Measurements from ENCODE around the gene ROM1. TPM values are rescaled to one million over a fixed set of nuclear protein-coding genes. Genes with fewer than 3 reads are reported as not detected.

The ROM1 gene
- total and polyA plus RNA-seq, 2 experiments from 2014 or later, result 0.24 to 0.65 TPM

DNA sequence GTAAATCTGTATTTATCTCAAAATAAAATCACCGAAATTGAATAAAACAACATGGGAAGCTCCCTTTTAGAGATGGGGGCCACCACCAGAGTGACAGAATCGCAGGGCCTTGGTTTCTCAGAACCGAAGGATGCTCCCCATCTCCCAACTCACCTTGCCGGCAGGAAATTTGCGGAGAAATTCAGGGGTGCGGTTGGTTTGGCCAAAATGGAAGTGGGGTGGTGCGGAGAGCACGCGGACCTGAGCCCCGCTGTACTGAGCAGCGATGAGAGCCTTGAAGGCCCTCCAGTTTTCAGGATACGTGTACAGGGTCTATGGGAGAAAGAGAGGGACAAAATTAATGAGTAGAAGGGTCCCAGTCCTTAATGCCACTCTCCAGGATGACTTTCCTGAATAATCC is 40.6 kb upstream of the ROM1 start (continued):
- TF ChIP-seq, protein P1, sequence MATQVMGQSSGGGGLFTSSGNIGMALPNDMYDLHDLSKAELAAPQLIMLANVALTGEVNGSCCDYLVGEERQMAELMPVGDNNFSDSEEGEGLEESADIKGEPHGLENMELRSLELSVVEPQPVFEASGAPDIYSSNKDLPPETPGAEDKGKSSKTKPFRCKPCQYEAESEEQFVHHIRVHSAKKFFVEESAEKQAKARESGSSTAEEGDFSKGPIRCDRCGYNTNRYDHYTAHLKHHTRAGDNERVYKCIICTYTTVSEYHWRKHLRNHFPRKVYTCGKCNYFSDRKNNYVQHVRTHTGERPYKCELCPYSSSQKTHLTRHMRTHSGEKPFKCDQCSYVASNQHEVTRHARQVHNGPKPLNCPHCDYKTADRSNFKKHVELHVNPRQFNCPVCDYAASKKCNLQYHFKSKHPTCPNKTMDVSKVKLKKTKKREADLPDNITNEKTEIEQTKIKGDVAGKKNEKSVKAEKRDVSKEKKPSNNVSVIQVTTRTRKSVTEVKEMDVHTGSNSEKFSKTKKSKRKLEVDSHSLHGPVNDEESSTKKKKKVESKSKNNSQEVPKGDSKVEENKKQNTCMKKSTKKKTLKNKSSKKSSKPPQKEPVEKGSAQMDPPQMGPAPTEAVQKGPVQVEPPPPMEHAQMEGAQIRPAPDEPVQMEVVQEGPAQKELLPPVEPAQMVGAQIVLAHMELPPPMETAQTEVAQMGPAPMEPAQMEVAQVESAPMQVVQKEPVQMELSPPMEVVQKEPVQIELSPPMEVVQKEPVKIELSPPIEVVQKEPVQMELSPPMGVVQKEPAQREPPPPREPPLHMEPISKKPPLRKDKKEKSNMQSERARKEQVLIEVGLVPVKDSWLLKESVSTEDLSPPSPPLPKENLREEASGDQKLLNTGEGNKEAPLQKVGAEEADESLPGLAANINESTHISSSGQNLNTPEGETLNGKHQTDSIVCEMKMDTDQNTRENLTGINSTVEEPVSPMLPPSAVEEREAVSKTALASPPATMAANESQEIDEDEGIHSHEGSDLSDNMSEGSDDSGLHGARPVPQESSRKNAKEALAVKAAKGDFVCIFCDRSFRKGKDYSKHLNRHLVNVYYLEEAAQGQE (IDR thresholded peaks at IDR 0.05; ENCODE audit: unreplicated experiment), result no peak
- TF ChIP-seq JUNB (IDR thresholded peaks at IDR 0.05; ENCODE audit: unreplicated experiment), result no peak
- TF ChIP-seq CREB1 (CRISPR knock-in tag; IDR thresholded peaks at IDR 0.05; ENCODE audit: low read depth), result no peak
- TF ChIP-seq EZH2phosphoT487 (IDR thresholded peaks at IDR 0.05; ENCODE audit: unreplicated experiment), result no peak
- TF ChIP-seq NANOG (IDR thresholded peaks at IDR 0.05; ENCODE audit: borderline replicate concordance), result no peak
- TF ChIP-seq ZNF331 (CRISPR knock-in tag; IDR thresholded peaks at IDR 0.05; ENCODE audit: low read depth), result no peak

DNA sequence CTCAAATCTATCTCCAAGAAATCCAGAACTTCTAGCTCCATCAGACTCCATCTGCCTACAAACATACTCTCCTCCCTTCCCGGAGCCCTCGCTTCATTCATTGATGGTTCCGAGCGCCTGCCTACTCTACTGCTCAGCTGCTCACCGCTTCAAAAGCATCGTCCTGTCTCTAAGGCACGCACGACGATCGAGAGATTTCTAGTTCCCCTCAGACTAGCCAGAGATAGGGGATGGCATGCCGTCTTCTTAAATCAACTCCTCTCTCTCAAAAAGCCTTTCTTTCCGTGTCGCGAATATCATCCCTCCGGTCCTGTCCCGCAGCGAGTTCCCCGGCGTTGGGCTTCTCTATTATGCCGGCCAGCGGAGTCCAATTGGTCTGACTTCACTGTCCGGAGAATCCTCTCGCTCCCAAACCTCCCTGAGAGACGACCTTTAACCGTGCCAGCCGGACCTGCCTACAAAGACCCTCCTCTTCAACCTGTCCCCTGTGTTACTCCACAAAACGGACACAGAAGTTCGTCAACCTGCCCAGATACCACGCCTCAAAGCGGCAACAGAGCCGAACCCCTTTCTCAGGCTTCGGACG is 40.0 kb upstream of the ROM1 start:
- DNase-seq (ENCODE audit: low spot score), result peak; percentile 26
- H2AFZ ChIP-seq, result no peak overlapping the region
- peak overlapping the region; percentile 99 for H3K4me3 Mint-ChIP-seq
- TF ChIP-seq, protein P1 (IDR thresholded peaks at IDR 0.05; ENCODE audit: unreplicated experiment), result no peak
- no peak for TF ChIP-seq EZH2phosphoT487 (IDR thresholded peaks at IDR 0.05; ENCODE audit: unreplicated experiment)
- TF ChIP-seq ZNF331 (CRISPR knock-in tag; IDR thresholded peaks at IDR 0.05; ENCODE audit: low read depth), result no peak
- TF ChIP-seq, protein P2, sequence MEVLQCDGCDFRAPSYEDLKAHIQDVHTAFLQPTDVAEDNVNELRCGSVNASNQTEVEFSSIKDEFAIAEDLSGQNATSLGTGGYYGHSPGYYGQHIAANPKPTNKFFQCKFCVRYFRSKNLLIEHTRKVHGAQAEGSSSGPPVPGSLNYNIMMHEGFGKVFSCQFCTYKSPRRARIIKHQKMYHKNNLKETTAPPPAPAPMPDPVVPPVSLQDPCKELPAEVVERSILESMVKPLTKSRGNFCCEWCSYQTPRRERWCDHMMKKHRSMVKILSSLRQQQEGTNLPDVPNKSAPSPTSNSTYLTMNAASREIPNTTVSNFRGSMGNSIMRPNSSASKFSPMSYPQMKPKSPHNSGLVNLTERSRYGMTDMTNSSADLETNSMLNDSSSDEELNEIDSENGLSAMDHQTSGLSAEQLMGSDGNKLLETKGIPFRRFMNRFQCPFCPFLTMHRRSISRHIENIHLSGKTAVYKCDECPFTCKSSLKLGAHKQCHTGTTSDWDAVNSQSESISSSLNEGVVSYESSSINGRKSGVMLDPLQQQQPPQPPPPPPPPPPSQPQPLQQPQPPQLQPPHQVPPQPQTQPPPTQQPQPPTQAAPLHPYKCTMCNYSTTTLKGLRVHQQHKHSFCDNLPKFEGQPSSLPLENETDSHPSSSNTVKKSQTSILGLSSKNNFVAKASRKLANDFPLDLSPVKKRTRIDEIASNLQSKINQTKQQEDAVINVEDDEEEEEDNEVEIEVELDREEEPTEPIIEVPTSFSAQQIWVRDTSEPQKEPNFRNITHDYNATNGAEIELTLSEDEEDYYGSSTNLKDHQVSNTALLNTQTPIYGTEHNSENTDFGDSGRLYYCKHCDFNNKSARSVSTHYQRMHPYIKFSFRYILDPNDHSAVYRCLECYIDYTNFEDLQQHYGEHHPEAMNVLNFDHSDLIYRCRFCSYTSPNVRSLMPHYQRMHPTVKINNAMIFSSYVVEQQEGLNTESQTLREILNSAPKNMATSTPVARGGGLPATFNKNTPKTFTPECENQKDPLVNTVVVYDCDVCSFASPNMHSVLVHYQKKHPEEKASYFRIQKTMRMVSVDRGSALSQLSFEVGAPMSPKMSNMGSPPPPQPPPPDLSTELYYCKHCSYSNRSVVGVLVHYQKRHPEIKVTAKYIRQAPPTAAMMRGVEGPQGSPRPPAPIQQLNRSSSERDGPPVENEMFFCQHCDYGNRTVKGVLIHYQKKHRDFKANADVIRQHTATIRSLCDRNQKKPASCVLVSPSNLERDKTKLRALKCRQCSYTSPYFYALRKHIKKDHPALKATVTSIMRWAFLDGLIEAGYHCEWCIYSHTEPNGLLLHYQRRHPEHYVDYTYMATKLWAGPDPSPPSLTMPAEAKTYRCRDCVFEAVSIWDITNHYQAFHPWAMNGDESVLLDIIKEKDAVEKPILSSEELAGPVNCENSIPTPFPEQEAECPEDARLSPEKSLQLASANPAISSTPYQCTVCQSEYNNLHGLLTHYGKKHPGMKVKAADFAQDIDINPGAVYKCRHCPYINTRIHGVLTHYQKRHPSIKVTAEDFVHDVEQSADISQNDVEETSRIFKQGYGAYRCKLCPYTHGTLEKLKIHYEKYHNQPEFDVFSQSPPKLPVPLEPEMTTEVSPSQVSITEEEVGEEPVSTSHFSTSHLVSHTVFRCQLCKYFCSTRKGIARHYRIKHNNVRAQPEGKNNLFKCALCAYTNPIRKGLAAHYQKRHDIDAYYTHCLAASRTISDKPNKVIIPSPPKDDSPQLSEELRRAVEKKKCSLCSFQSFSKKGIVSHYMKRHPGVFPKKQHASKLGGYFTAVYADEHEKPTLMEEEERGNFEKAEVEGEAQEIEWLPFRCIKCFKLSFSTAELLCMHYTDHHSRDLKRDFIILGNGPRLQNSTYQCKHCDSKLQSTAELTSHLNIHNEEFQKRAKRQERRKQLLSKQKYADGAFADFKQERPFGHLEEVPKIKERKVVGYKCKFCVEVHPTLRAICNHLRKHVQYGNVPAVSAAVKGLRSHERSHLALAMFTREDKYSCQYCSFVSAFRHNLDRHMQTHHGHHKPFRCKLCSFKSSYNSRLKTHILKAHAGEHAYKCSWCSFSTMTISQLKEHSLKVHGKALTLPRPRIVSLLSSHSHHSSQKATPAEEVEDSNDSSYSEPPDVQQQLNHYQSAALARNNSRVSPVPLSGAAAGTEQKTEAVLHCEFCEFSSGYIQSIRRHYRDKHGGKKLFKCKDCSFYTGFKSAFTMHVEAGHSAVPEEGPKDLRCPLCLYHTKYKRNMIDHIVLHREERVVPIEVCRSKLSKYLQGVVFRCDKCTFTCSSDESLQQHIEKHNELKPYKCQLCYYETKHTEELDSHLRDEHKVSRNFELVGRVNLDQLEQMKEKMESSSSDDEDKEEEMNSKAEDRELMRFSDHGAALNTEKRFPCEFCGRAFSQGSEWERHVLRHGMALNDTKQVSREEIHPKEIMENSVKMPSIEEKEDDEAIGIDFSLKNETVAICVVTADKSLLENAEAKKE (CRISPR knock-in tag; IDR thresholded peaks at IDR 0.05), result no peak
- TF ChIP-seq EZH2 (IDR thresholded peaks at IDR 0.05; ENCODE audit: low read depth, unreplicated experiment), result no peak

More for the DNA sequence above, 40.0 kb upstream of the ROM1 start:
- H3K4me1 ChIP-seq (ENCODE audit: insufficient read depth), result peaks cover 24% of the 10 kb centered on the region
- H3K4me2 ChIP-seq, result peak overlapping the region; percentile 99
- peaks cover 57% of the 10 kb centered on the region for H3F3A ChIP-seq (replicated peaks; ENCODE audit: low read depth)
- H3K79me2 ChIP-seq (replicated peaks; ENCODE audit: insufficient read depth), result peaks cover 55% of the 10 kb centered on the region
- peak; percentile 2; the same call in 2 of the 3 replicates for ATAC-seq
- peaks cover 18% of the 10 kb centered on the region for H3K27me3 Mint-ChIP-seq (ENCODE audit: insufficient read depth, low read depth, poor library complexity)
- H3K36me3 ChIP-seq (ENCODE audit: insufficient read depth), result peaks cover 46% of the 10 kb centered on the region
- peak overlapping the region; percentile 99 for H3K27ac Mint-ChIP-seq
- H3K4me1 Mint-ChIP-seq, result peaks cover 33% of the 10 kb centered on the region
- no peaks in the 10 kb centered on the region; the same call in 2 of the 3 replicates for H3K9me3 Mint-ChIP-seq
- peak overlapping the region; percentile 79 for H3K4me3 ChIP-seq
- H3K9me2 ChIP-seq (ENCODE audit: insufficient read depth), result no peaks in the 10 kb centered on the region
- peaks cover 75% of the 10 kb centered on the region for H3K36me3 Mint-ChIP-seq (ENCODE audit: low read depth)
- peaks cover 48% of the 10 kb centered on the region for H4K20me1 ChIP-seq (replicated peaks; ENCODE audit: insufficient read depth)
- no peaks in the 10 kb centered on the region for H3K27me3 ChIP-seq (ENCODE audit: insufficient read depth)
- peak overlapping the region; percentile 7 for H3K27ac ChIP-seq (ENCODE audit: low read depth)

Measured in GM23338 (cell line).